HCT116 (cell line): ENCODE measurements around the gene IRX6. TPM values are rescaled to one million over a fixed set of nuclear protein-coding genes. Genes with fewer than 3 reads are reported as not detected.
A peak's percentile ranks its signal among the peaks of the same experiment; 100 is the strongest.

Experiments used
- ATAC-seq: fragments of 200-7000 bp; cut with Tn5 transposase; 2 replicates; pipeline ENCODE4 v1.9.1; 2020; ENCODE audit warnings: mild to moderate bottlenecking, moderate library complexity
- BruUV-seq: library from RNA; stranded (reverse); fragments of 400-500 nt; replicated peaks from 2 replicates; lab custom pipeline; 2021; lab: Mats Ljungman, UMichigan
- CTCF ChIA-PET: fragments of 300-600 bp; sonication (Branson Sonifier 250); formaldehyde crosslinking; loops from one replicate; lab custom pipeline; 2021; ENCODE audit warnings: antibody characterized with exemption; lab: Charles Lee
- POLR2A ChIA-PET: fragments of 300-600, 350-600 bp; sonication (Branson Sonifier 250); formaldehyde crosslinking; loops from one replicate; lab custom pipeline; 2021; ENCODE audit warnings: antibody characterized with exemption; lab: Charles Lee
- RAD21 ChIA-PET, 2 experiments: fragments of 300-600 bp; sonication (Branson Sonifier 250); formaldehyde crosslinking; loops; one replicate each; lab custom pipeline; 2023; ENCODE audit warnings: low total read pairs in 2 of 2; ENCODE audit not compliant: uncharacterized antibody in 2 of 2, unreplicated experiment in 2 of 2, low non-redundant PET in 1 of 2; lab: Charles Lee
- DNase-seq: peaks from one replicate; pipeline ENCODE4 v3.0.0-alpha.2; 2010; ENCODE audit warnings: low read depth, low spot score
- H2AFZ ChIP-seq: fragments of 200-600 bp; shearing (Covaris generic), sonication (generic); 2 replicates; pipeline ENCODE4 v1.6.1; 2017; ENCODE audit warnings: low read depth, mixed run types, mixed read lengths, antibody characterized with exemption, low read length; ENCODE audit not compliant: poor library complexity, severe bottlenecking
- H3K27ac ChIP-seq: 2 replicates; pipeline ENCODE4 v1.5.1; 2012; ENCODE audit warnings: low read depth, low read length
- H3K27me3 ChIP-seq: fragments of 200-600 bp; sonication (generic); 2 replicates; pipeline ENCODE4 v1.6.1; 2016; ENCODE audit warnings: mixed run types, low read length, mixed read lengths; ENCODE audit not compliant: insufficient read depth
- H3K36me3 ChIP-seq, 2 experiments: fragments of 200-500 bp in 1 of 2; fragments of 200-600 bp in 1 of 2; sonication (Bioruptor generic) in 1 of 2; sonication (generic) in 1 of 2; 2 replicates each; pipeline versions ENCODE4 v1.5.1 to v1.6.1; 2014 to 2016; ENCODE audit warnings: low read length in 2 of 2, inconsistent platforms in 1 of 2, mixed read lengths in 1 of 2, mixed run types in 1 of 2; ENCODE audit not compliant: insufficient read depth in 2 of 2, control insufficient read depth in 1 of 2
- H3K4me1 ChIP-seq, 2 experiments: fragments of 200-600 bp in 1 of 2; sonication (generic) in 1 of 2; 2 replicates each; pipeline versions ENCODE4 v1.5.1 to v1.6.1; 2012 to 2017; ENCODE audit warnings: low read length in 2 of 2, inconsistent platforms in 1 of 2, mild to moderate bottlenecking in 1 of 2, mixed read lengths in 1 of 2, mixed run types in 1 of 2, moderate library complexity in 1 of 2; ENCODE audit not compliant: insufficient read depth in 2 of 2, control insufficient read depth in 1 of 2
- H3K4me2 ChIP-seq: fragments of 200-600 bp; sonication (generic); 2 replicates; pipeline ENCODE4 v1.6.1; 2017; ENCODE audit warnings: mixed run types, low read length, mixed read lengths
- H3K4me3 ChIP-seq, 2 experiments: fragments of 200-600 bp in 1 of 2; sonication (generic) in 1 of 2; replicated peaks in 1 of 2; 2 replicates each; pipeline ENCODE4 v1.5.1; 2011 to 2016; ENCODE audit warnings: low read length in 2 of 2, control low read depth in 1 of 2, low read depth in 1 of 2, mild to moderate bottlenecking in 1 of 2, mixed read lengths in 1 of 2, mixed run types in 1 of 2
- H3K79me2 ChIP-seq: fragments of 200-600 bp; sonication (generic); 2 replicates; pipeline ENCODE4 v1.6.1; 2017; ENCODE audit warnings: mild to moderate bottlenecking, mixed run types, low read length, moderate library complexity, mixed read lengths; ENCODE audit not compliant: insufficient read depth
- H3K9ac ChIP-seq: fragments of 200-600 bp; sonication (generic); 2 replicates; pipeline ENCODE4 v1.6.1; 2016; ENCODE audit warnings: low read length, mixed read lengths
- H3K9me2 ChIP-seq: fragments of 200-600 bp; sonication (generic), shearing (Covaris generic); 2 replicates; pipeline ENCODE4 v1.6.1; 2017; ENCODE audit warnings: mixed run types, mild to moderate bottlenecking, moderate library complexity; ENCODE audit not compliant: insufficient read depth
- H3K9me3 ChIP-seq, 2 experiments: fragments of 200-500 bp in 1 of 2; fragments of 200-600 bp in 1 of 2; sonication (Bioruptor generic) in 1 of 2; sonication (generic) in 1 of 2; 2 replicates each; pipeline ENCODE4 v1.6.1; 2014 to 2017; ENCODE audit warnings: low read length in 2 of 2, mixed read lengths in 2 of 2, inconsistent platforms in 1 of 2, low read depth in 1 of 2, mild to moderate bottlenecking in 1 of 2, mixed run types in 1 of 2, moderate library complexity in 1 of 2; ENCODE audit not compliant: control insufficient read depth in 1 of 2, insufficient read depth in 1 of 2
- H4K20me1 ChIP-seq: fragments of 200-600 bp; sonication (generic), shearing (Covaris generic); 2 replicates; pipeline ENCODE4 v1.6.1; 2017; ENCODE audit warnings: mixed run types, mild to moderate bottlenecking, moderate library complexity; ENCODE audit not compliant: insufficient read depth
- EGR1 ChIP-seq: IDR thresholded peaks from 2 replicates; pipeline ENCODE4 v1.6.1; 2012; ENCODE audit warnings: low read depth
- SP1 ChIP-seq: IDR thresholded peaks from 2 replicates; pipeline ENCODE4 v1.6.1; 2012; ENCODE audit warnings: low read depth
- TCF7L2 ChIP-seq: IDR thresholded peaks from 2 replicates; pipeline ENCODE4 v1.7.0; 2011; ENCODE audit warnings: borderline replicate concordance, inconsistent platforms; ENCODE audit not compliant: insufficient read depth, insufficient read length; ENCODE audit errors: extremely low read depth
- YY1 ChIP-seq: IDR thresholded peaks from 2 replicates; pipeline ENCODE4 v1.6.1; 2011; ENCODE audit warnings: low read length, low read depth, moderate library complexity, mild to moderate bottlenecking; ENCODE audit not compliant: insufficient replicate concordance; ENCODE audit errors: extremely low read depth
- ZFX ChIP-seq: fragments of 450-650 bp; IDR thresholded peaks from 2 replicates; pipeline ENCODE4 v1.6.1; 2017
- ZNF274 ChIP-seq: fragments of 200-500 bp; sonication (Bioruptor generic); IDR thresholded peaks from 2 replicates; pipeline ENCODE4 v1.6.1; 2014; ENCODE audit warnings: mild to moderate bottlenecking, low read depth, low read length, inconsistent platforms
- intact Hi-C: fragments of 100-400 bp; cut with micrococcal nuclease; formaldehyde crosslinking; loops from 2 replicates; pipeline ENCODE4 v1.10.0; 2022
- total RNA-seq: library from RNA; stranded (reverse); gene quantifications from one replicate; pipeline ENCODE4 v1.2.1, GENCODE V29; 2021; ENCODE audit not compliant: unreplicated experiment
- TF ChIP-seq, protein P1 (sequence below): IDR thresholded peaks from 2 replicates; pipeline ENCODE4 v1.6.1; 2012
- TF ChIP-seq, protein P2 (sequence below): IDR thresholded peaks from 2 replicates; pipeline ENCODE4 v1.6.1; 2012
- TF ChIP-seq, protein P3 (sequence below), 3 experiments: fragments of 200-600 bp in 1 of 3; sonication (generic) in 1 of 3; IDR thresholded peaks in 2 of 3; conservative IDR thresholded peaks in 1 of 3; 2 replicates each; pipeline ENCODE4 v1.5.1; 2012 to 2017; ENCODE audit warnings: low read depth in 2 of 3, low read length in 2 of 3, antibody characterized with exemption in 1 of 3, borderline replicate concordance in 1 of 3, control low read depth in 1 of 3, mild to moderate bottlenecking in 1 of 3, mixed read lengths in 1 of 3, mixed run types in 1 of 3, moderate library complexity in 1 of 3; ENCODE audit not compliant: insufficient read depth in 1 of 3

Gene IRX6
- total RNA-seq, 1 experiment from 2014 or later, result not detected

DNA sequence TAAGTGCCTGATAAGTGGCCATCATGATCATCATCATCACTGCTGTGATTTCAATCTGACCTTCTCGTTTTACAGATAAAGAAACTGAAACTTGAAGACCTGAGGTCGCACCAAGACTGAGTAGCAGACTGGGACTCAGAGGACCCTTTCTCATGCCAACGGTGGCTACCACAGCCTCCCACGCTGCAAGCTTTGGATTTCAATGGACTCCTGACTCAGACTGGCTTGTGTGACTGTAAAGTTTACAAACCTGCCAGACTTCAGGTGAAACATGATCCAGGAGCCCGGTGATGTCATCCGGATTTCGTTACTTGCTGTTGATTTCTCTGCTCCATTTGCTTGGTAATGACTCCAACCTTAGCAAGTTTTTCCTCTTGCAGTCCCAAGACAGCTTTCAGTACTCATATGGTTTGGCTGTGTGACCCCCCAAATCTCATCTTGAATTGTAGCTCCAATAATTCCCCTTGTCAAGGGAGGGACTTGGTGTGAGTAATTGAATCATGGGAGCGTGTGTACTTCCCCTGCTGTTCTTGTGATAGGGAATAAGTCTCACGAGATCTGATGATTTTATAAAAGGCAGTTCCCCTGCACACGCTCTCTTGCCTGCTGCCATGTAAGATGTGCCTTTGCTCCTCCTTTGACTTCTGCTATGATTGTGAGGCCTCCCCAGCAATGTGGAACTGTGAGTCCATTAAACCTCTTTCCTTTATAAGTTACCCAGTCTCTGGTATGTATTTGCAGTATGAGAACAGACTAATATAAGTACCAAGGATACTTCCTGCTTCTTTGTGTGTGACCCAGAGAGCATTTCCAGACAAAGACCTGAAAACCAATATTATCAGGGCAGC, 26.7 kb upstream of the IRX6 start:
- intact Hi-C loops, result loop anchor here (10.0 kb wide), 1 partner anchor 218 kb away; no protein-coding TSS in a partner anchor
- Histone ChIP-seq H3K4me3 (no peak overlapping the region), H3K27me3 (peaks cover 35% of the 10 kb centered on the region), H3K79me2 (no peaks in the 10 kb centered on the region), H3K4me2 (peak overlapping the region; percentile 27), H3K9me2 (no peaks in the 10 kb centered on the region), H2AFZ (no peak overlapping the region), H3K27ac (no peak overlapping the region), H3K9ac (no peak overlapping the region), H4K20me1 (no peaks in the 10 kb centered on the region), H3K4me1 (peaks cover 0 to 13% of the 10 kb centered on the region in 2 experiments; a peak in 1 of 4 replicates), H3K9me3 (no peaks in the 10 kb centered on the region), H3K36me3 (no peaks in the 10 kb centered on the region)
- DNase-seq (no peak), ATAC-seq (no peak)
- BruUV-seq, result no TSS peak
- ChIA-PET RAD21 (no interaction called here), POLR2A (no interaction called here), CTCF (no interaction called here)
- TF ChIP-seq ZFX, result no peak
- peak; percentile 31; the same call in 1 of the 2 replicates for TF ChIP-seq EGR1

DNA sequence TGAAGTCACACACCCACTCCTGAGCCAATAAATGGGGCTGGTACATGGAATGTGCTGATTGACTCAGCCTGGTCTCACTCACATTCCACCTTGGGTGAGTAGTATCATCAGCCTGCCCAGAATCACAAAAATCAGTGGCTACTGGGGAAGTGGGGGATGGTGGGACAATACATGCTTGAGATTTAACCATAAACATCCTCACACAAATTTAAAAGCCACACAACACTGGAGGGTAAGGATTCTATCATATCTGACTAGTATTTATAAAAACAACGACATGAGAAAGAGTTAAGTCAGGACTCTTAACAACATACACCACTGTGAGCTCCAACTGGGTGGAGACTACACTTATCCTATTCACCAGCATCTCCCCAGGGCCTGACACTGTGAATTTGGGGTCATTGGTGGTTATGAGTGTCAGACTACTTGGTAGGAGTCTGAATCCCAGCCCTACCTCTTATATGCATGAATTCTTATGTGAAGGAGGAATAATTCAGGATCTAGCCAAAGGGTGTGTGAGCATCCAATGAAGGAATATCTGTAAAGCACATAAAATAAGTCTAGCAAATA, 26.0 kb upstream of the IRX6 start:
- Histone ChIP-seq H3K27ac (no peak overlapping the region), H2AFZ (no peak overlapping the region), H3K36me3 (no peaks in the 10 kb centered on the region), H3K9me3 (no peaks in the 10 kb centered on the region), H3K4me3 (no peak overlapping the region), H3K9me2 (no peaks in the 10 kb centered on the region), H4K20me1 (no peaks in the 10 kb centered on the region), H3K27me3 (peaks cover 42% of the 10 kb centered on the region), H3K9ac (no peak overlapping the region), H3K4me1 (peaks cover 0 to 13% of the 10 kb centered on the region in 2 experiments; a peak in 1 of 4 replicates), H3K79me2 (no peaks in the 10 kb centered on the region), H3K4me2 (peak overlapping the region; percentile 27)
- BruUV-seq, result no TSS peak
- intact Hi-C loops, result loop anchor here (10.0 kb wide), 1 partner anchor 217 kb away; no protein-coding TSS in a partner anchor
- TF ChIP-seq SP1, result no peak
- TF ChIP-seq, protein P1, sequence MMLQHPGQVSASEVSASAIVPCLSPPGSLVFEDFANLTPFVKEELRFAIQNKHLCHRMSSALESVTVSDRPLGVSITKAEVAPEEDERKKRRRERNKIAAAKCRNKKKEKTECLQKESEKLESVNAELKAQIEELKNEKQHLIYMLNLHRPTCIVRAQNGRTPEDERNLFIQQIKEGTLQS, result no peak
- TF ChIP-seq, protein P2, sequence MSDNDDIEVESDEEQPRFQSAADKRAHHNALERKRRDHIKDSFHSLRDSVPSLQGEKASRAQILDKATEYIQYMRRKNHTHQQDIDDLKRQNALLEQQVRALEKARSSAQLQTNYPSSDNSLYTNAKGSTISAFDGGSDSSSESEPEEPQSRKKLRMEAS, result no peak
- no peak for TF ChIP-seq TCF7L2
- no peak for TF ChIP-seq ZNF274
- TF ChIP-seq, protein P3, sequence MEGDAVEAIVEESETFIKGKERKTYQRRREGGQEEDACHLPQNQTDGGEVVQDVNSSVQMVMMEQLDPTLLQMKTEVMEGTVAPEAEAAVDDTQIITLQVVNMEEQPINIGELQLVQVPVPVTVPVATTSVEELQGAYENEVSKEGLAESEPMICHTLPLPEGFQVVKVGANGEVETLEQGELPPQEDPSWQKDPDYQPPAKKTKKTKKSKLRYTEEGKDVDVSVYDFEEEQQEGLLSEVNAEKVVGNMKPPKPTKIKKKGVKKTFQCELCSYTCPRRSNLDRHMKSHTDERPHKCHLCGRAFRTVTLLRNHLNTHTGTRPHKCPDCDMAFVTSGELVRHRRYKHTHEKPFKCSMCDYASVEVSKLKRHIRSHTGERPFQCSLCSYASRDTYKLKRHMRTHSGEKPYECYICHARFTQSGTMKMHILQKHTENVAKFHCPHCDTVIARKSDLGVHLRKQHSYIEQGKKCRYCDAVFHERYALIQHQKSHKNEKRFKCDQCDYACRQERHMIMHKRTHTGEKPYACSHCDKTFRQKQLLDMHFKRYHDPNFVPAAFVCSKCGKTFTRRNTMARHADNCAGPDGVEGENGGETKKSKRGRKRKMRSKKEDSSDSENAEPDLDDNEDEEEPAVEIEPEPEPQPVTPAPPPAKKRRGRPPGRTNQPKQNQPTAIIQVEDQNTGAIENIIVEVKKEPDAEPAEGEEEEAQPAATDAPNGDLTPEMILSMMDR (IDR thresholded peaks at IDR 0.05 in 2 of 3, conservative IDR thresholded peaks at IDR 0.05 in 1 of 3; ENCODE audit: borderline replicate concordance in 1 of 3, insufficient read depth in 1 of 3, low read depth in 2 of 3, low read length in 2 of 3), result no peak
- no peak for TF ChIP-seq YY1
- POLR2A ChIA-PET, result no interaction called here
- RAD21 ChIA-PET, result no interaction called here
- CTCF ChIA-PET, result no interaction called here
- ATAC-seq, result no peak
- DNase-seq, result no peak
